SU-DHL-6 (cell line): ENCODE data around the gene MFAP3L.

Source experiments
- CTCF ChIP-seq: fragments of 200-600 bp; sonication (generic); IDR thresholded peaks from one replicate; pipeline ENCODE4 v1.5.1; 2017; ENCODE audit warnings: antibody characterized with exemption, mild to moderate bottlenecking, low read length, moderate library complexity; ENCODE audit not compliant: insufficient read depth, poor library complexity, severe bottlenecking
- EZH2phosphoT487 ChIP-seq: fragments of 200-600 bp; sonication (generic), shearing (Covaris generic); conservative IDR thresholded peaks from 2 replicates; pipeline ENCODE4 v1.6.1; 2018; ENCODE audit warnings: mild to moderate bottlenecking, antibody characterized with exemption, low read length, moderate library complexity, mixed read lengths

GRCh38 chr4:169996379-169997240, 29.6 kb downstream of the MFAP3L start:
- TF ChIP-seq CTCF (no peak), EZH2phosphoT487 (no peak)
